Trophoblast cell (in vitro differentiated cells and primary cell): ENCODE results near the gene MYH9.
"Not testable (repeated sequence)": the region's sequence is repeated elsewhere in the genome, so short reads cannot be mapped to it uniquely, and the experiment has no call there.

Experiments
- DNase-seq, 2 donors: peaks; one replicate each; pipeline ENCODE4 v3.0.0-alpha.2; 2016
- H2AFZ ChIP-seq: 2 replicates; pipeline ENCODE4 v1.6.1; 2013; ENCODE audit warnings: low read length, moderate library complexity, mild to moderate bottlenecking; ENCODE audit not compliant: insufficient read depth, poor library complexity
- H2AK5ac ChIP-seq: 2 replicates; pipeline ENCODE4 v1.6.1; 2013; ENCODE audit warnings: mild to moderate bottlenecking, low read length
- H2BK120ac ChIP-seq: 2 replicates; pipeline ENCODE4 v1.6.1; 2013; ENCODE audit warnings: low read length, mild to moderate bottlenecking, moderate library complexity; ENCODE audit not compliant: insufficient read depth, poor library complexity
- H2BK12ac ChIP-seq: 2 replicates; pipeline ENCODE4 v1.6.1; 2013; ENCODE audit warnings: mild to moderate bottlenecking, low read length, moderate library complexity
- H2BK5ac ChIP-seq: 2 replicates; pipeline ENCODE4 v1.6.1; 2013; ENCODE audit warnings: low read length, low read depth, moderate library complexity, mild to moderate bottlenecking; ENCODE audit not compliant: poor library complexity
- H3K14ac ChIP-seq: 2 replicates; pipeline ENCODE4 v1.6.1; 2013; ENCODE audit warnings: mild to moderate bottlenecking, low read length
- H3K18ac ChIP-seq: 2 replicates; pipeline ENCODE4 v1.6.1; 2013; ENCODE audit warnings: mild to moderate bottlenecking, low read length
- H3K23ac ChIP-seq: 2 replicates; pipeline ENCODE4 v1.6.1; 2013; ENCODE audit warnings: low read length
- H3K27ac ChIP-seq: 2 replicates; pipeline ENCODE4 v1.5.1; 2013; ENCODE audit warnings: low read depth, mild to moderate bottlenecking, inconsistent platforms, low read length, moderate library complexity
- H3K27me3 ChIP-seq: 2 replicates; pipeline ENCODE4 v1.6.1; 2013; ENCODE audit warnings: inconsistent platforms, mild to moderate bottlenecking, low read length, moderate library complexity; ENCODE audit not compliant: insufficient read depth
- H3K36me3 ChIP-seq, 2 experiments: 1 replicate in 1 of 2; 2 replicates in 1 of 2; pipeline ENCODE4 v1.6.1; 2013; ENCODE audit warnings: low read length in 2 of 2, mild to moderate bottlenecking in 2 of 2, moderate library complexity in 1 of 2; ENCODE audit not compliant: insufficient read depth in 2 of 2, control insufficient read depth in 1 of 2
- H3K4ac ChIP-seq: 2 replicates; pipeline ENCODE4 v1.6.1; 2013; ENCODE audit warnings: low read depth, mild to moderate bottlenecking, low read length, moderate library complexity
- H3K4me1 ChIP-seq, 2 experiments: 1 replicate in 1 of 2; 2 replicates in 1 of 2; pipeline ENCODE4 v1.6.1; 2013; ENCODE audit warnings: low read length in 2 of 2, mild to moderate bottlenecking in 2 of 2, moderate library complexity in 1 of 2; ENCODE audit not compliant: insufficient read depth in 2 of 2, control insufficient read depth in 1 of 2
- H3K4me2 ChIP-seq: 2 replicates; pipeline ENCODE4 v1.6.1; 2013; ENCODE audit warnings: inconsistent platforms, mild to moderate bottlenecking, low read length, moderate library complexity
- H3K4me3 ChIP-seq: 2 replicates; pipeline ENCODE4 v1.5.1; 2013; ENCODE audit warnings: mild to moderate bottlenecking, low read depth, low read length, inconsistent platforms
- H3K79me1 ChIP-seq: one replicate; pipeline ENCODE4 v1.6.1; 2013; ENCODE audit warnings: low read length
- H3K79me2 ChIP-seq: 2 replicates; pipeline ENCODE4 v1.6.1; 2013; ENCODE audit warnings: low read length, mild to moderate bottlenecking; ENCODE audit not compliant: control insufficient read depth, insufficient read depth, poor library complexity
- H3K9ac ChIP-seq: 2 replicates; pipeline ENCODE4 v1.6.1; 2013; ENCODE audit warnings: mild to moderate bottlenecking, low read length
- H3K9me3 ChIP-seq: 2 replicates; pipeline ENCODE4 v1.6.1; 2013; ENCODE audit warnings: low read depth, mild to moderate bottlenecking, control low read depth, inconsistent platforms, low read length; ENCODE audit not compliant: insufficient read depth
- H4K12ac ChIP-seq: 2 replicates; pipeline ENCODE4 v1.6.1; 2013; ENCODE audit warnings: low read depth, mild to moderate bottlenecking, low read length, moderate library complexity
- H4K8ac ChIP-seq: 2 replicates; pipeline ENCODE4 v1.6.1; 2013; ENCODE audit warnings: low read depth, mild to moderate bottlenecking, low read length, moderate library complexity
- H4K91ac ChIP-seq: one replicate; pipeline ENCODE4 v1.6.1; 2013; ENCODE audit warnings: low read depth, mild to moderate bottlenecking, low read length, moderate library complexity
- WGBS: extraction: QIAGEN DNeasy Blood & Tissue Kit; methylation state at CpG from one replicate; pipeline ENCODE4 v1.1.7; 2013; ENCODE audit warnings: missing lambda C conversion rate; ENCODE audit not compliant: insufficient read length, insufficient coverage; ENCODE audit errors: extremely low coverage; 5-methylcytosine and 5-hydroxymethylcytosine counted together

The MYH9 gene

DNA sequence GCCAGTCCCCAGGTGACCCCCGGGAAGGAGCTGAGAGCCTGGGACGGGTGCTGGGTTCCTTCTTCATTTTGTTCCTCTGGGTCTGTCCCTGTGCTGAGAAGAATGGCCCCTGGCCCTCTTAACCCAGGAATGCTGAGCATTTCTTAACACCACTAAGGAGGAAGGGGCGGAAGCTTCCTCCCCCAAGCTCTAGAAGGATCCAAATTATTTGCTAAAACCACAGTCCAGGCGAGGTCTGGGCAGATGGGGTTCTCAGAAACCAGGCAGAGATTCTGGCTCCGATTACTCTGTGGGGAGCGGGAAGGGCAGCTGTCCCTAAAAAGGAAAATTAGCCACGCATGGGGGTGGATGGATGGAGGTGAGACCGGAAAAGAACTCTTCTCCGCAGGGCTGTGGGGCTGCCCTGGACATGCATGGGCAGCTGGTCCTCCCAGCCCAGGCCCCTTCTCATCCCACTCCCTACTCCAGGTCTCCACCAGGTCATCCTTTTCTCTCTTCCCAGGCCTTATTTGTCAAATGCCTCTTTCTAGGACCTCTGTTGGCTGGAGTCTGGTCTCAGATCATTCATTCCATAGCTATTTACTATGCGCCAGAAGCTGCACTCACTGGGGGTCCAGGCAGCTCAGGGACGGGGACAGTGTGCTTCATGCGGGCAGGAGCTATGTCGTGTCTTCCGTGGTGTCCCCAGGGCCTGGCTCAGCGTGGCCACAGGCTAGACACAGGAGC, 45.0 kb upstream of the MYH9 start:
- Histone ChIP-seq H2BK5ac (peak overlapping the region; percentile 49), H3K79me1 (peaks cover 42% of the 10 kb centered on the region), H2AK5ac (peak overlapping the region; percentile 88), H3K4me2 (no peak overlapping the region), H3K4me3 (peak overlapping the region; percentile 2), H3K9me3 (no peaks in the 10 kb centered on the region), H2BK12ac (peak overlapping the region; percentile 96), H3K9ac (no peak overlapping the region), H4K91ac (peak overlapping the region; percentile 92), H3K79me2 (peaks cover 2% of the 10 kb centered on the region), H4K12ac (no peak overlapping the region), H3K27me3 (no peaks in the 10 kb centered on the region), H2BK120ac (peak overlapping the region; percentile 77), H3K4me1 (peaks cover 39 to 43% of the 10 kb centered on the region in 2 experiments), H3K23ac (no peak overlapping the region), H4K8ac (peak overlapping the region; percentile 56), H2AFZ (no peak overlapping the region), H3K36me3 (no peaks in the 10 kb centered on the region), H3K18ac (peak overlapping the region; percentile 94), H3K4ac (peak overlapping the region; percentile 54), H3K27ac (peak overlapping the region; percentile 84), H3K14ac (peak overlapping the region; percentile 93)
- WGBS = no CpG with 5 or more reads among the region's 15 CpGs
- no peak for DNase-seq

DNA sequence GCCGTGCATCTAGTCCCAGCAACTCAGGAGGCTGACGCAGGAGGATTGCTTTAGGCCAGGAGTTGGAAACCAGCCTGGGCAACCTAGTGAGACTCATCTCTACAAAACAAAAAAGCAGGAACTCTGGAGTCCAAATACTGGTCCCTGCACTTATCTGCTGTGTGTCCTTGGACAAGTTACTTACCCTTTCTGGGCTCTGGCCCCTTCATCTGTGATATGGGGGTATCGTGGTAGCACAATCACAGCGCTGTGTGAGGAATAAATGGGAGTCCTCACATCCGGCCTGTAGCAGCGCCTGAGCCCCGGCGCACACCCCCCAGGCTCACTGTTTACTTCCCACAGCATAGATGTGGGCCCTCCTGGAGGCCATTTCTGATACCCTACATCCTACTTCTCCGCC, 44.2 kb upstream of the MYH9 start:
- H2BK120ac ChIP-seq = peak overlapping the region; percentile 50
- peaks cover 2% of the 10 kb centered on the region for H3K79me2 ChIP-seq
- no peaks in the 10 kb centered on the region for H3K36me3 ChIP-seq
- peak overlapping the region; percentile 83 for H4K91ac ChIP-seq
- H4K12ac ChIP-seq = no peak overlapping the region
- peak overlapping the region; percentile 49 for H2BK5ac ChIP-seq
- peak overlapping the region; percentile 34 for H2BK12ac ChIP-seq
- no peak overlapping the region for H3K4me2 ChIP-seq
- peaks cover 39 to 43% of the 10 kb centered on the region in 2 experiments for H3K4me1 ChIP-seq
- peaks cover 40% of the 10 kb centered on the region for H3K79me1 ChIP-seq
- no peak overlapping the region for H3K4me3 ChIP-seq
- H3K27ac ChIP-seq = peak overlapping the region; percentile 84
- H3K9ac ChIP-seq = no peak overlapping the region
- DNase-seq = no peak
- H2AK5ac ChIP-seq = peak overlapping the region; percentile 27
- no peaks in the 10 kb centered on the region for H3K27me3 ChIP-seq
- peak overlapping the region; percentile 30 for H4K8ac ChIP-seq
- H2AFZ ChIP-seq = no peak overlapping the region
- peak overlapping the region; percentile 54 for H3K14ac ChIP-seq
- H3K9me3 ChIP-seq = no peaks in the 10 kb centered on the region
- no peak overlapping the region for H3K23ac ChIP-seq
- H3K4ac ChIP-seq = no peak overlapping the region
- H3K18ac ChIP-seq = peak overlapping the region; percentile 8
- no CpG with 5 or more reads among the region's 9 CpGs for WGBS

DNA sequence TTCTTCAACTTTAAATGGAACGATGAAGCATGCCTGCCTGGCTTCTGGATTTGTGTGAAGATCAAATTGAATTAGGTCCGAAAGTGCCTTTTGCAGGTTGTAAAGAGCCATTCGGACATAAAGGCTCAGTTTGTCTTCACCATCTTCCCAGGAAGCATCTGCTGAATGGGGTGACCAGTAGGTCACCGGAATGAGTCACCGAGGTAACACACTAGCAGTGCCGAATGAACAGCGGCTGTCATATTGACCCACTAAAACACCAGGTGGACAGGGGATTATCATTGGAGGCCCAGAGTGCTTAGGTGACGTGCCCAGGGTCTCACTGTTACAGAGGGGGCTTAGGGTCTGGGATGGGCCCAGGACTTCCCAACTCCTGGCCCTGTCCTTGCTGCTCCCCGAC, 43.1 kb upstream of the MYH9 start:
- no peak overlapping the region for H3K18ac ChIP-seq
- H3K27me3 ChIP-seq = no peaks in the 10 kb centered on the region
- no peaks in the 10 kb centered on the region for H3K9me3 ChIP-seq
- no peak overlapping the region for H2AFZ ChIP-seq
- WGBS = no CpG with 5 or more reads among the region's 9 CpGs
- H4K91ac ChIP-seq = peak overlapping the region; percentile 42
- peak overlapping the region; percentile 4 for H2BK12ac ChIP-seq
- DNase-seq = peak in 1 of 2 donors; percentile 44
- peak overlapping the region; percentile 6 for H2AK5ac ChIP-seq
- no peak overlapping the region for H4K8ac ChIP-seq
- H3K79me1 ChIP-seq = peaks cover 43% of the 10 kb centered on the region
- no peak overlapping the region for H3K4me2 ChIP-seq
- no peak overlapping the region for H3K23ac ChIP-seq
- H3K36me3 ChIP-seq = no peaks in the 10 kb centered on the region
- H3K9ac ChIP-seq = no peak overlapping the region
- no peak overlapping the region for H2BK5ac ChIP-seq
- no peak overlapping the region for H3K4me3 ChIP-seq
- no peak overlapping the region for H3K27ac ChIP-seq
- H2BK120ac ChIP-seq = no peak overlapping the region
- no peak overlapping the region for H3K14ac ChIP-seq
- H4K12ac ChIP-seq = no peak overlapping the region
- H3K79me2 ChIP-seq = peaks cover 2% of the 10 kb centered on the region
- H3K4ac ChIP-seq = no peak overlapping the region
- peaks cover 46 to 47% of the 10 kb centered on the region in 2 experiments for H3K4me1 ChIP-seq

DNA sequence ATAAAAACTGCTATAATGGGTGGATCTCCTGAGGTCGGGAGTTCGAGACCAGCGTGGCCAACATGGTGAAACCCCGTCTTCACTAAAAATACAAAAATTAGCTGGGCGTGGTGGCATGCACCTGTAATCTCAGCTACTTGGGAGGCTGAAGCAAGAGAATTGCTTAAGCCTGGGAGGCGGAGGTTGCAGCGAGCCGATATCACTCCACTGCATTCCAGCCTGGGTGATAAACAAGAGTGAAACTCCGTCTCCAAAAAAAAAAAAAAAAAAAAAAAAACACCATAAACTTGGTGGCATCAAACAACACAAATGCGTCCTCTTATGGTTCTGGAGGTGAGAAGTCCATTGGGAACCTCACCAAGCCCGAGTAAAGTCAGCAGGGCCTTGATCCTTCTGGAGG, 40.2 kb upstream of the MYH9 start:
- H4K12ac ChIP-seq, H3K4ac ChIP-seq, H3K79me2 ChIP-seq, H2AFZ ChIP-seq, H4K91ac ChIP-seq, H2BK12ac ChIP-seq, H3K9me3 ChIP-seq, H3K36me3 ChIP-seq, H3K4me2 ChIP-seq, H3K27me3 ChIP-seq, H3K9ac ChIP-seq, H2BK120ac ChIP-seq, H3K18ac ChIP-seq, H2BK5ac ChIP-seq, H3K27ac ChIP-seq, H2AK5ac ChIP-seq, H3K14ac ChIP-seq, H4K8ac ChIP-seq, H3K23ac ChIP-seq, H3K4me3 ChIP-seq: not testable (repeated sequence)
- peak; percentile 71 to 80 for DNase-seq
- Histone ChIP-seq H3K4me1 (peaks cover 24 to 26% of the 10 kb centered on the region in 2 experiments), H3K79me1 (peaks cover 26% of the 10 kb centered on the region)
- no CpG with 5 or more reads among the region's 11 CpGs for WGBS
